SK-N-MC (cell line): ENCODE measurements around the gene KRT20.

Experiments used
- EZH2 ChIP-seq: fragments of 200-600 bp; sonication (generic); IDR thresholded peaks from one replicate; pipeline ENCODE4 v1.6.1; 2017; ENCODE audit warnings: antibody characterized with exemption
- FOXP2 ChIP-seq: optimal IDR thresholded peaks from 2 replicates; pipeline ENCODE3; 2011; ENCODE audit warnings: mild to moderate bottlenecking, moderate library complexity; ENCODE audit not compliant: insufficient read depth; ENCODE audit errors: extremely low read length, control extremely low read depth
- POLR2AphosphoS5 ChIP-seq: IDR thresholded peaks from 2 replicates; pipeline ENCODE4 v1.6.1; 2012; ENCODE audit warnings: mild to moderate bottlenecking, low read depth, low read length, borderline replicate concordance

- TF ChIP-seq EZH2 (no peak), POLR2AphosphoS5 (no peak), FOXP2 (no peak)
These were observed 21.6 kb upstream of the KRT20 start for GRCh38 chr17:40906613-40907012.
